Measurements from ENCODE around the gene ZSWIM6. TPM values are rescaled to one million over a fixed set of nuclear protein-coding genes. Genes with fewer than 3 reads are reported as not detected.
A peak's percentile ranks its signal among the peaks of the same experiment; 100 is the strongest.

Gene ZSWIM6
- polyA plus RNA-seq, 2 of the 4 experiments (the other 2 are of a cell fraction), result 8.9 to 18.0 TPM

- no peak for TF ChIP-seq CEBPB (IDR thresholded peaks at IDR 0.05)
- no peak for TF ChIP-seq FOSL2 (IDR thresholded peaks at IDR 0.05)
- TF ChIP-seq FOSL2 (CRISPR knock-in tag; IDR thresholded peaks at IDR 0.05), result no peak
- no peak for TF ChIP-seq NPAS2 (CRISPR knock-in tag; IDR thresholded peaks at IDR 0.05; ENCODE audit: borderline replicate concordance)
- no peak for TF ChIP-seq USF2 (IDR thresholded peaks at IDR 0.05)
- TF ChIP-seq POLR2A (IDR thresholded peaks at IDR 0.05; ENCODE audit: low read length), result no peak
- no peak for TF ChIP-seq MAFK (IDR thresholded peaks at IDR 0.05; ENCODE audit: partially characterized antibody)
These were observed 12.3 kb downstream of the ZSWIM6 start (continued) for GRCh38 chr5:61344187-61344944.

DNA sequence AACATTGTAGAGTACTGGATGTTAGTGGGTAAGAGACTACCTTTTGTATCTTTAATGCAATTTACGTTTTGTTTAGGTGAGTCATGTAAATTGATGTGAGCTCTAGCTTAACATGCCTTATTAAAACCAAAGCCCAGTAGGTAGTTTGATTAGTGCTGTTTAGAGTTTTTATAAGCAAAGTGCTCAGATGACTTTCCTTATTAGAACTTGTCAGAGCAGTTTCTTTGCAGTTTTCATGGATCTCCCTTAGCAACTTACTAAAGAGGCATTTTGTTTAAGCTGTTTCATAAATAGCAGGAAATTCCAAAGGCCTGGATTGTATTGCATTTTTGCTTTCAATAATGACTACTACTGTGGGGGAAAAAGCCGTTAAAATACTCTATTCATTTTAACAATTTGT, 14.5 kb downstream of the ZSWIM6 start:
- TF ChIP-seq HEYL (CRISPR knock-in tag; IDR thresholded peaks at IDR 0.05), result no peak
- no peak for TF ChIP-seq HOXB13 (CRISPR knock-in tag; IDR thresholded peaks at IDR 0.05; ENCODE audit: low read depth)
- no peak for TF ChIP-seq POLR2AphosphoS2 (conservative IDR thresholded peaks at IDR 0.05; ENCODE audit: low read length)
- TF ChIP-seq FOSL2 (IDR thresholded peaks at IDR 0.05), result no peak
- 0 out of 2 replicates have a peak, but pooled peaks have one; percentile 9 for TF ChIP-seq FOSL2 (CRISPR knock-in tag; IDR thresholded peaks at IDR 0.05)
- TF ChIP-seq JUNB (IDR thresholded peaks at IDR 0.05), result no peak
- DNase-seq (ENCODE audit: low read depth in 1 of 2, low spot score in 1 of 2), result no peak
- ATAC-seq, result no peak
- ChIA-PET CTCF (interaction anchor here (0.8 to 1.8 kb wide), 7 partner anchors 11 to 471 kb away, joined by 3 to 6 read pairs (median 3); no protein-coding TSS in a partner anchor), POLR2A (interaction anchor here (1.3 kb wide), 1 partner anchor 15 kb away, joined by 5 read pairs; no protein-coding TSS in a partner anchor)
- no peaks in the 10 kb centered on the region for H3K9me3 ChIP-seq
- 92% methylated on average over 2 of the region's 2 CpGs for WGBS (ENCODE audit: missing lambda C conversion rate)
- no peak overlapping the region for H3K4me2 ChIP-seq
- H3K4me3 ChIP-seq, result no peak overlapping the region
- H3K27ac ChIP-seq, result no peak overlapping the region
- no peak for FAIRE-seq
- peaks cover 60% of the 10 kb centered on the region for H3K4me1 ChIP-seq

DNA sequence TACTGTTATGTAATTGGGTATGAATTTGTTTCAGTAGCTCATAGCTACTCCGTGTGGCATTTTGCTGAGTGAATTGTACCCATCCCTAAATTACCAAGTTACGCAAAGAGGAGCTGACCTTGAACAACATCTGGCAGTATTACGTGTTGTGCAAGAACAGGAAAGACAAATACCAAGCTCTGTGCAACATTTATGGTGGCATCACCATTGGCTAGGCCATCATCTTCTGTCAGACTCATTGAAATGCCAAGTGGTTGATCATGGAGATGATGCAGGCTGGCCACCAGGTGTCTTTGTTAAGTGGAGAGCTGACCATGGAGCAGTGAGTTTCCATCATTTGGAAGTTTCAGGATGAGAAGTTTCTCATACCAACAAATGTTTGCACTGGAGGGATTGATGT, 15.0 kb downstream of the ZSWIM6 start:
- POLR2A ChIA-PET, result interaction anchor here (1.3 kb wide), 1 partner anchor 16 kb away, joined by 5 read pairs; no protein-coding TSS in a partner anchor
- Histone ChIP-seq H3K9me3 (no peaks in the 10 kb centered on the region), H3K4me2 (no peak overlapping the region)

More for the DNA sequence above, 15.0 kb downstream of the ZSWIM6 start:
- ATAC-seq (peak; percentile 31 to 57; a peak in 5 of 6 replicates), DNase-seq (ENCODE audit: low read depth in 1 of 2, low spot score in 1 of 2) (peak in 1 of 2 experiments; percentile 55), FAIRE-seq (peak; percentile 18)
- no peak for TF ChIP-seq PBX3 (IDR thresholded peaks at IDR 0.05)
- TF ChIP-seq EHMT2 (IDR thresholded peaks at IDR 0.05; ENCODE audit: low read depth), result no peak
- no peak for TF ChIP-seq BHLHE40 (IDR thresholded peaks at IDR 0.05; ENCODE audit: low read depth, low read length)
- TF ChIP-seq RNF2 (IDR thresholded peaks at IDR 0.05; ENCODE audit: borderline replicate concordance, low read depth), result no peak
- TF ChIP-seq HES2 (IDR thresholded peaks at IDR 0.05), result peak; percentile 28; the same call in 1 of the 2 replicates
- 0 out of 5 replicates have a peak, but pooled peaks of 1 of the 2 experiments have one; percentile 3 for TF ChIP-seq RAD21 (conservative IDR thresholded peaks at IDR 0.05 in 1 of 2, IDR thresholded peaks at IDR 0.05 in 1 of 2)
- TF ChIP-seq, protein P1, sequence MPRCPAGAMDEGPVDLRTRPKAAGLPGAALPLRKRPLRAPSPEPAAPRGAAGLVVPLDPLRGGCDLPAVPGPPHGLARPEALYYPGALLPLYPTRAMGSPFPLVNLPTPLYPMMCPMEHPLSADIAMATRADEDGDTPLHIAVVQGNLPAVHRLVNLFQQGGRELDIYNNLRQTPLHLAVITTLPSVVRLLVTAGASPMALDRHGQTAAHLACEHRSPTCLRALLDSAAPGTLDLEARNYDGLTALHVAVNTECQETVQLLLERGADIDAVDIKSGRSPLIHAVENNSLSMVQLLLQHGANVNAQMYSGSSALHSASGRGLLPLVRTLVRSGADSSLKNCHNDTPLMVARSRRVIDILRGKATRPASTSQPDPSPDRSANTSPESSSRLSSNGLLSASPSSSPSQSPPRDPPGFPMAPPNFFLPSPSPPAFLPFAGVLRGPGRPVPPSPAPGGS (IDR thresholded peaks at IDR 0.05), result no peak
- TF ChIP-seq RARB (CRISPR knock-in tag; IDR thresholded peaks at IDR 0.05), result no peak
- TF ChIP-seq HDAC2 (IDR thresholded peaks at IDR 0.05), result no peak
- TF ChIP-seq, protein P2, sequence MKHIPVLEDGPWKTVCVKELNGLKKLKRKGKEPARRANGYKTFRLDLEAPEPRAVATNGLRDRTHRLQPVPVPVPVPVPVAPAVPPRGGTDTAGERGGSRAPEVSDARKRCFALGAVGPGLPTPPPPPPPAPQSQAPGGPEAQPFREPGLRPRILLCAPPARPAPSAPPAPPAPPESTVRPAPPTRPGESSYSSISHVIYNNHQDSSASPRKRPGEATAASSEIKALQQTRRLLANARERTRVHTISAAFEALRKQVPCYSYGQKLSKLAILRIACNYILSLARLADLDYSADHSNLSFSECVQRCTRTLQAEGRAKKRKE (CRISPR knock-in tag; IDR thresholded peaks at IDR 0.05; ENCODE audit: low read depth), result no peak
- no peak for TF ChIP-seq CHD2 (IDR thresholded peaks at IDR 0.05; ENCODE audit: low read length, partially characterized antibody)
- no peak for TF ChIP-seq GATA3 (IDR thresholded peaks at IDR 0.05; ENCODE audit: borderline replicate concordance)
- no peak for TF ChIP-seq KDM1A (IDR thresholded peaks at IDR 0.05; ENCODE audit: low read depth)
- TF ChIP-seq MAFK (IDR thresholded peaks at IDR 0.05; ENCODE audit: partially characterized antibody), result no peak
- TF ChIP-seq CEBPB (IDR thresholded peaks at IDR 0.05), result peak; percentile 31 to 68; a peak in 3 of 4 replicates
- no peak for TF ChIP-seq TFCP2L1 (CRISPR knock-in tag; IDR thresholded peaks at IDR 0.05)
- TF ChIP-seq HOXB13 (CRISPR knock-in tag; IDR thresholded peaks at IDR 0.05; ENCODE audit: low read depth), result no peak
- H3K27ac ChIP-seq, result no peak overlapping the region
- 92% methylated on average over 3 of the region's 3 CpGs for WGBS (ENCODE audit: missing lambda C conversion rate)
- H3K4me3 ChIP-seq, result no peak overlapping the region
- peaks cover 60% of the 10 kb centered on the region for H3K4me1 ChIP-seq
- CTCF ChIA-PET, result interaction anchor here (1.0 to 1.8 kb wide), 6 partner anchors 11 to 311 kb away, joined by 3 to 6 read pairs (median 4); no protein-coding TSS in a partner anchor
